ENCODE data around the gene PCDHB2. TPM values are rescaled to one million over a fixed set of nuclear protein-coding genes. Genes with fewer than 3 reads are reported as not detected.
"Not testable (repeated sequence)": the region's sequence is repeated elsewhere in the genome, so short reads cannot be mapped to it uniquely, and the experiment has no call there.

The PCDHB2 gene
- total RNA-seq, 6 experiments from 2014 or later = 4.1 to 8.6 (median 5.3) TPM

GRCh38 chr5:141135030-141135717 lies 40.8 kb downstream of the PCDHB2 start, which contains the start of gene PCDHB5:
Gene PCDHB5, plus strand, starts transcription at chr5:141135206. Its CDS starts 229 bp downstream, at chr5:141135435.
- no peak within 1 kb of the TSS for H3K27ac Mint-ChIP-seq
- H3K9me3 Mint-ChIP-seq = peaks cover 14% of the 10 kb centered on the region
- H3K27me3 Mint-ChIP-seq (ENCODE audit: insufficient read depth) = no peaks in the 10 kb centered on the region
- DNase-seq = no peak
- peaks cover 10% of the 10 kb centered on the region for H3K36me3 Mint-ChIP-seq (ENCODE audit: low read depth)
- H3K4me1 Mint-ChIP-seq (ENCODE audit: low read depth) = no peaks in the 10 kb centered on the region
- TF ChIP-seq, protein P1, sequence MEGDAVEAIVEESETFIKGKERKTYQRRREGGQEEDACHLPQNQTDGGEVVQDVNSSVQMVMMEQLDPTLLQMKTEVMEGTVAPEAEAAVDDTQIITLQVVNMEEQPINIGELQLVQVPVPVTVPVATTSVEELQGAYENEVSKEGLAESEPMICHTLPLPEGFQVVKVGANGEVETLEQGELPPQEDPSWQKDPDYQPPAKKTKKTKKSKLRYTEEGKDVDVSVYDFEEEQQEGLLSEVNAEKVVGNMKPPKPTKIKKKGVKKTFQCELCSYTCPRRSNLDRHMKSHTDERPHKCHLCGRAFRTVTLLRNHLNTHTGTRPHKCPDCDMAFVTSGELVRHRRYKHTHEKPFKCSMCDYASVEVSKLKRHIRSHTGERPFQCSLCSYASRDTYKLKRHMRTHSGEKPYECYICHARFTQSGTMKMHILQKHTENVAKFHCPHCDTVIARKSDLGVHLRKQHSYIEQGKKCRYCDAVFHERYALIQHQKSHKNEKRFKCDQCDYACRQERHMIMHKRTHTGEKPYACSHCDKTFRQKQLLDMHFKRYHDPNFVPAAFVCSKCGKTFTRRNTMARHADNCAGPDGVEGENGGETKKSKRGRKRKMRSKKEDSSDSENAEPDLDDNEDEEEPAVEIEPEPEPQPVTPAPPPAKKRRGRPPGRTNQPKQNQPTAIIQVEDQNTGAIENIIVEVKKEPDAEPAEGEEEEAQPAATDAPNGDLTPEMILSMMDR (IDR thresholded peaks at IDR 0.05) = peak; percentile 68
- H3K4me3 Mint-ChIP-seq = peak within 1 kb of the TSS; percentile 82

GRCh38 chr5:141135718-141136266 lies 41.4 kb downstream of the PCDHB2 start:
- DNase-seq = no peak
- H3K27me3 Mint-ChIP-seq (ENCODE audit: insufficient read depth) = no peaks in the 10 kb centered on the region
- TF ChIP-seq, protein P1 (IDR thresholded peaks at IDR 0.05) = no peak
- H3K4me1 Mint-ChIP-seq (ENCODE audit: low read depth) = no peaks in the 10 kb centered on the region
- H3K36me3 Mint-ChIP-seq (ENCODE audit: low read depth) = peaks cover 10% of the 10 kb centered on the region
- no peak overlapping the region for H3K27ac Mint-ChIP-seq
- peaks cover 14% of the 10 kb centered on the region for H3K9me3 Mint-ChIP-seq
- peak overlapping the region; percentile 82 for H3K4me3 Mint-ChIP-seq

- H3K27me3 Mint-ChIP-seq (ENCODE audit: insufficient read depth); H3K4me1 Mint-ChIP-seq (ENCODE audit: low read depth); H3K27ac Mint-ChIP-seq; H3K4me3 Mint-ChIP-seq; DNase-seq: not testable (repeated sequence)
- H3K9me3 Mint-ChIP-seq = peaks cover 14% of the 10 kb centered on the region
- H3K36me3 Mint-ChIP-seq (ENCODE audit: low read depth) = peaks cover 10% of the 10 kb centered on the region
Measured at GRCh38 chr5:141137346-141137745, 42.9 kb downstream of the PCDHB2 start.

Other genes with a start within 250 kb of the PCDHB2 start
- under 1 TPM in 1 of 6 experiments, not detected in 5; 0.03 TPM for gene PCDHA9, start 246.2 kb upstream of the PCDHB2 start, total RNA-seq (2021; fragmentation: NEBNext Ultra II Directional; extraction: Animal tissue kit (Norgen Biotek cat#: 25700))
- not detected for gene PCDHA10, start 238.7 kb upstream of the PCDHB2 start, total RNA-seq (2021; fragmentation: NEBNext Ultra II Directional; extraction: Animal tissue kit (Norgen Biotek cat#: 25700))
- gene PCDHA11, start 225.7 kb upstream of the PCDHB2 start, total RNA-seq (2021; fragmentation: NEBNext Ultra II Directional; extraction: Animal tissue kit (Norgen Biotek cat#: 25700)) = under 1 TPM in 4 of 6 experiments, not detected in 2; 0.07 to 0.14 (median 0.11) TPM
- gene PCDHA12, start 219.3 kb upstream of the PCDHB2 start, total RNA-seq (2021; fragmentation: NEBNext Ultra II Directional; extraction: Animal tissue kit (Norgen Biotek cat#: 25700)) = under 1 TPM in 5 of 6 experiments, not detected in 1; 0.09 to 0.34 (median 0.20) TPM
- gene PCDHA13, start 212.5 kb upstream of the PCDHB2 start, total RNA-seq (2021; fragmentation: NEBNext Ultra II Directional; extraction: Animal tissue kit (Norgen Biotek cat#: 25700)) = not detected
- not detected for gene PCDHAC1, start 168.3 kb upstream of the PCDHB2 start, total RNA-seq (2021; fragmentation: NEBNext Ultra II Directional; extraction: Animal tissue kit (Norgen Biotek cat#: 25700))
- not detected for gene PCDHAC2, start 128.1 kb upstream of the PCDHB2 start, total RNA-seq (2021; fragmentation: NEBNext Ultra II Directional; extraction: Animal tissue kit (Norgen Biotek cat#: 25700))
- not detected for gene PCDHB1, start 43.2 kb upstream of the PCDHB2 start, total RNA-seq (2021; fragmentation: NEBNext Ultra II Directional; extraction: Animal tissue kit (Norgen Biotek cat#: 25700))
- gene PCDHB3, start 5.9 kb downstream of the PCDHB2 start, total RNA-seq (2021; fragmentation: NEBNext Ultra II Directional; extraction: Animal tissue kit (Norgen Biotek cat#: 25700)) = under 1 TPM; 0.20 to 0.36 (median 0.30) TPM
- under 1 TPM; 0.24 to 0.80 (median 0.51) TPM for gene PCDHB4, start 27.2 kb downstream of the PCDHB2 start, total RNA-seq (2021; fragmentation: NEBNext Ultra II Directional; extraction: Animal tissue kit (Norgen Biotek cat#: 25700))
- gene PCDHB5, start 40.6 kb downstream of the PCDHB2 start, total RNA-seq (2021; fragmentation: NEBNext Ultra II Directional; extraction: Animal tissue kit (Norgen Biotek cat#: 25700)) = under 1 TPM; 0.08 to 0.43 (median 0.23) TPM
- under 1 TPM; 0.14 to 0.94 (median 0.70) TPM for gene PCDHB6, start 55.4 kb downstream of the PCDHB2 start, total RNA-seq (2021; fragmentation: NEBNext Ultra II Directional; extraction: Animal tissue kit (Norgen Biotek cat#: 25700))
- under 1 TPM; 0.38 to 0.97 (median 0.46) TPM for gene PCDHB7, start 78.0 kb downstream of the PCDHB2 start, total RNA-seq (2021; fragmentation: NEBNext Ultra II Directional; extraction: Animal tissue kit (Norgen Biotek cat#: 25700))
- 1 to 10 TPM in 4 of 6 experiments, under 1 TPM in 2; 0.88 to 2.9 (median 2.1) TPM for gene PCDHB8, start 83.2 kb downstream of the PCDHB2 start, total RNA-seq (2021; fragmentation: NEBNext Ultra II Directional; extraction: Animal tissue kit (Norgen Biotek cat#: 25700))
- 1 to 10 TPM; 1.7 to 4.0 (median 3.5) TPM for gene PCDHB16, start 87.8 kb downstream of the PCDHB2 start, total RNA-seq (2021; fragmentation: NEBNext Ultra II Directional; extraction: Animal tissue kit (Norgen Biotek cat#: 25700))
- gene PCDHB9, start 92.5 kb downstream of the PCDHB2 start, total RNA-seq (2021; fragmentation: NEBNext Ultra II Directional; extraction: Animal tissue kit (Norgen Biotek cat#: 25700)) = 1 to 10 TPM; 1.0 to 2.5 (median 1.6) TPM
- gene PCDHB10, start 97.7 kb downstream of the PCDHB2 start, total RNA-seq (2021; fragmentation: NEBNext Ultra II Directional; extraction: Animal tissue kit (Norgen Biotek cat#: 25700)) = 1 to 10 TPM in 4 of 6 experiments, under 1 TPM in 2; 0.78 to 1.3 (median 1.1) TPM
- under 1 TPM; 0.33 to 0.54 (median 0.47) TPM for gene PCDHB11, start 105.0 kb downstream of the PCDHB2 start, total RNA-seq (2021; fragmentation: NEBNext Ultra II Directional; extraction: Animal tissue kit (Norgen Biotek cat#: 25700))
- gene PCDHB12, start 114.1 kb downstream of the PCDHB2 start, total RNA-seq (2021; fragmentation: NEBNext Ultra II Directional; extraction: Animal tissue kit (Norgen Biotek cat#: 25700)) = under 1 TPM; 0.51 to 0.83 (median 0.63) TPM
- 1 to 10 TPM; 3.0 to 4.5 (median 3.8) TPM for gene PCDHB13, start 119.3 kb downstream of the PCDHB2 start, total RNA-seq (2021; fragmentation: NEBNext Ultra II Directional; extraction: Animal tissue kit (Norgen Biotek cat#: 25700))
- gene PCDHB14, start 128.7 kb downstream of the PCDHB2 start, total RNA-seq (2021; fragmentation: NEBNext Ultra II Directional; extraction: Animal tissue kit (Norgen Biotek cat#: 25700)) = 1 to 10 TPM; 1.8 to 3.5 (median 2.7) TPM
- gene PCDHB15, start 150.8 kb downstream of the PCDHB2 start, total RNA-seq (2021; fragmentation: NEBNext Ultra II Directional; extraction: Animal tissue kit (Norgen Biotek cat#: 25700)) = 1 to 10 TPM in 3 of 6 experiments, under 1 TPM in 3; 0.45 to 1.4 (median 0.99) TPM
- gene SLC25A2, start 209.4 kb downstream of the PCDHB2 start, total RNA-seq (2021; fragmentation: NEBNext Ultra II Directional; extraction: Animal tissue kit (Norgen Biotek cat#: 25700)) = under 1 TPM in 1 of 6 experiments, not detected in 5; 0.17 TPM
- gene TAF7, start 226.2 kb downstream of the PCDHB2 start, total RNA-seq (2021; fragmentation: NEBNext Ultra II Directional; extraction: Animal tissue kit (Norgen Biotek cat#: 25700)) = 10 to 100 TPM; 72.7 to 98.9 (median 74.8) TPM
- 1 to 10 TPM in 4 of 6 experiments, under 1 TPM in 2; 0.91 to 1.6 (median 1.2) TPM for gene PCDHGA1, start 235.9 kb downstream of the PCDHB2 start, total RNA-seq (2021; fragmentation: NEBNext Ultra II Directional; extraction: Animal tissue kit (Norgen Biotek cat#: 25700))
- gene PCDHGA2, start 244.1 kb downstream of the PCDHB2 start, total RNA-seq (2021; fragmentation: NEBNext Ultra II Directional; extraction: Animal tissue kit (Norgen Biotek cat#: 25700)) = 1 to 10 TPM; 1.3 to 3.7 (median 1.5) TPM
- gene PCDHGA3, start 249.2 kb downstream of the PCDHB2 start, total RNA-seq (2021; fragmentation: NEBNext Ultra II Directional; extraction: Animal tissue kit (Norgen Biotek cat#: 25700)) = 10 to 100 TPM in 1 of 6 experiments, 1 to 10 TPM in 5; 1.9 to 10.2 (median 2.7) TPM